PC-3 (cell line): ENCODE measurements around the gene CYP27B1. TPM values are rescaled to one million over a fixed set of nuclear protein-coding genes. Genes with fewer than 3 reads are reported as not detected.

ENCODE experiments used
- ATAC-seq: fragments of 200-7000 bp; cut with Tn5 transposase; 2 replicates; pipeline ENCODE4 v1.9.1; 2020; ENCODE audit warnings: mild to moderate bottlenecking, moderate library complexity
- BruUV-seq: library from RNA; stranded (reverse); fragments of 400-500 nt; replicated peaks from 2 replicates; lab custom pipeline; 2021; lab: Mats Ljungman, UMichigan
- CTCF ChIA-PET: fragments of 300-600 bp; sonication (Branson Sonifier 250); formaldehyde crosslinking; loops from one replicate; lab custom pipeline; 2022; ENCODE audit warnings: antibody characterized with exemption; lab: Charles Lee
- POLR2A ChIA-PET: fragments of 300-600 bp; sonication (Branson Sonifier 250); formaldehyde crosslinking; loops from one replicate; lab custom pipeline; 2022; ENCODE audit warnings: antibody characterized with exemption; ENCODE audit not compliant: unreplicated experiment; lab: Charles Lee
- DNase-seq: peaks from one replicate; pipeline ENCODE4 v3.0.0-alpha.2; 2015
- H2AFZ ChIP-seq: fragments of 300-600 bp; sonication (generic); 2 replicates; pipeline ENCODE4 v1.6.0; 2016; ENCODE audit warnings: antibody characterized with exemption, low read length
- H3F3A ChIP-seq: fragments of 300-600 bp; sonication (generic); one replicate; pipeline ENCODE4 v1.6.0; 2017; ENCODE audit warnings: antibody characterized with exemption, low read length, control low read depth, mild to moderate bottlenecking; ENCODE audit not compliant: unreplicated experiment
- H3K27ac ChIP-seq: fragments of 300-600 bp; sonication (generic); 2 replicates; pipeline ENCODE4 v1.5.1; 2016; ENCODE audit warnings: mild to moderate bottlenecking, low read length
- H3K27me3 ChIP-seq: fragments of 300-600 bp; sonication (generic); 2 replicates; pipeline ENCODE4 v1.6.1; 2016; ENCODE audit warnings: low read length, mixed read lengths
- H3K36me3 ChIP-seq: fragments of 300-600 bp; sonication (generic); 2 replicates; pipeline ENCODE4 v1.6.1; 2016; ENCODE audit warnings: low read depth, mixed run types, low read length, mixed read lengths
- H3K4me1 ChIP-seq: fragments of 300-600 bp; sonication (generic); 2 replicates; pipeline ENCODE4 v1.5.1; 2016; ENCODE audit warnings: low read length; ENCODE audit not compliant: insufficient read depth
- H3K4me2 ChIP-seq: fragments of 300-600 bp; sonication (generic); 2 replicates; pipeline ENCODE4 v1.6.0; 2016; ENCODE audit warnings: low read length
- H3K4me3 ChIP-seq: fragments of 300-600 bp; sonication (generic); 2 replicates; pipeline ENCODE4 v1.5.1; 2016; ENCODE audit warnings: mild to moderate bottlenecking, low read length, mixed read lengths
- H3K79me2 ChIP-seq: fragments of 300-600 bp; sonication (generic); 2 replicates; pipeline ENCODE4 v1.6.1; 2017; ENCODE audit warnings: low read length, mixed read lengths
- H3K9ac ChIP-seq: fragments of 300-600 bp; sonication (generic); 2 replicates; pipeline ENCODE4 v1.6.0; 2016; ENCODE audit warnings: mild to moderate bottlenecking, low read length
- H3K9me2 ChIP-seq: fragments of 300-600 bp; sonication (generic); replicated peaks from 2 replicates; pipeline ENCODE4 v1.6.1; 2016; ENCODE audit warnings: mixed run types, low read length, mixed read lengths
- H3K9me3 ChIP-seq: fragments of 300-600 bp; sonication (generic); 2 replicates; pipeline ENCODE4 v1.6.1; 2016; ENCODE audit warnings: low read length, mixed read lengths
- H4K20me1 ChIP-seq: fragments of 300-600 bp; sonication (generic); 2 replicates; pipeline ENCODE4 v1.6.1; 2016; ENCODE audit warnings: low read length, mixed read lengths
- EZH2 ChIP-seq: fragments of 300-600 bp; sonication (generic); IDR thresholded peaks from one replicate; pipeline ENCODE4 v1.6.1; 2017; ENCODE audit warnings: antibody characterized with exemption, mild to moderate bottlenecking, low read length; ENCODE audit not compliant: unreplicated experiment
- EZH2phosphoT487 ChIP-seq: fragments of 300-600 bp; sonication (generic); IDR thresholded peaks from 2 replicates; pipeline ENCODE4 v1.6.1; 2018; ENCODE audit warnings: mild to moderate bottlenecking, antibody characterized with exemption, low read length, borderline replicate concordance
- intact Hi-C: fragments of 100-400 bp; cut with micrococcal nuclease; formaldehyde crosslinking; loops from 2 replicates; pipeline ENCODE4 v1.9.0; 2023
- total RNA-seq: library from RNA; depleted of rRNA; stranded (reverse); fragments of >200 nt; gene quantifications from 2 replicates; pipeline ENCODE4 v1.2.3, GENCODE V29; 2014
- TF ChIP-seq, protein P1 (sequence below): fragments of 300-600 bp; sonication (generic); conservative IDR thresholded peaks from 2 replicates; pipeline ENCODE4 v1.5.1; 2017; ENCODE audit warnings: antibody characterized with exemption, low read depth, mild to moderate bottlenecking, low read length

The CYP27B1 gene
- total RNA-seq, 1 experiment from 2014 or later, result 8.1 TPM

DNA sequence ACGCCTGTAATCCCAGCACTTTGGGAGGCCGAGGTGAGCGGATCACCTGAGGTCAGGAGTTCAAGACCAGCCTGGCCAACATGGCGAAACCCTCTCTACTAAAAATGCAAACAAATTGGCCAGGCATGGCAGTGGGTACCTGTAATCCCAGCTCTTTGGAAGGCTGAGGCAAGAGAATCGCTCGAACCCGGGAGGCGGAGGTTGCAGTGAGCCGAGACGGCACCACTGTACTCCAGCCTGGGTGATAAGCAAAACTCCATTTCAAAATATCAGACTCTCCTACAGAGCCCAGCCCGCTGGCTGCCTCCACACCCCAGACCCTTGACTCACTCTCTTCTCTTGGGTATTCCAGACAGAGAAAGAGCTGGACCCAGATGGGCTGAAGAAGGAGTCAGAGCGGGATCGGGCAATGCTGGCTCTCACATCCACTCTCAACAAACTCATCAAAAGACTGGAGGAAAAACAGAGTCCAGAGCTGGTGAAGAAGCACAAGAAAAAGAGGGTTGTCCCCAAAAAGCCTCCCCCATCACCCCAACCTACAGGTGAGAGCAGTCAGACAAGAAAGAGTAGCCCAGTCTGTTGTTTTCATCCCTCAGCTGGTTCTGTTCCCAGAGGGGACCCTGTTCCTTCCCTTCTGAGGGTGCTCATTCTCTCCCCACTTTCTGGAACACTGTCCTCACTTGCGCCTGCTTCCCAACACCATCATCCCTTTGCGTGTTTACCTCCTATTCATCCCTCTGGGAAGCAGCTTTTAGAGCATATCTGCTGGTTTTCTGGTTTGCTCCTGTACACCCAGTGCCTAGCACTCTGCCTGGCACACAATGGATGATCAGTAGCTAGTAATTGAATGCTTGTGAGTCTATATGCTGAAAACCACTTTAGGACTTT is 48.0 kb downstream of the CYP27B1 start:
- ATAC-seq (no peak), DNase-seq (no peak)
- TF ChIP-seq EZH2phosphoT487, result no peak
- no peak for TF ChIP-seq EZH2
- TF ChIP-seq, protein P1, sequence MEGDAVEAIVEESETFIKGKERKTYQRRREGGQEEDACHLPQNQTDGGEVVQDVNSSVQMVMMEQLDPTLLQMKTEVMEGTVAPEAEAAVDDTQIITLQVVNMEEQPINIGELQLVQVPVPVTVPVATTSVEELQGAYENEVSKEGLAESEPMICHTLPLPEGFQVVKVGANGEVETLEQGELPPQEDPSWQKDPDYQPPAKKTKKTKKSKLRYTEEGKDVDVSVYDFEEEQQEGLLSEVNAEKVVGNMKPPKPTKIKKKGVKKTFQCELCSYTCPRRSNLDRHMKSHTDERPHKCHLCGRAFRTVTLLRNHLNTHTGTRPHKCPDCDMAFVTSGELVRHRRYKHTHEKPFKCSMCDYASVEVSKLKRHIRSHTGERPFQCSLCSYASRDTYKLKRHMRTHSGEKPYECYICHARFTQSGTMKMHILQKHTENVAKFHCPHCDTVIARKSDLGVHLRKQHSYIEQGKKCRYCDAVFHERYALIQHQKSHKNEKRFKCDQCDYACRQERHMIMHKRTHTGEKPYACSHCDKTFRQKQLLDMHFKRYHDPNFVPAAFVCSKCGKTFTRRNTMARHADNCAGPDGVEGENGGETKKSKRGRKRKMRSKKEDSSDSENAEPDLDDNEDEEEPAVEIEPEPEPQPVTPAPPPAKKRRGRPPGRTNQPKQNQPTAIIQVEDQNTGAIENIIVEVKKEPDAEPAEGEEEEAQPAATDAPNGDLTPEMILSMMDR, result no peak
- H4K20me1 ChIP-seq, result no peaks in the 10 kb centered on the region
- intact Hi-C loops, result no loop called here
- H3K9me3 ChIP-seq, result no peaks in the 10 kb centered on the region
- no peaks in the 10 kb centered on the region for H3K79me2 ChIP-seq
- H3K4me1 ChIP-seq, result no peaks in the 10 kb centered on the region
- ChIA-PET POLR2A (no interaction called here), CTCF (no interaction called here)
- H3K4me3 ChIP-seq, result no peak overlapping the region
- no peak overlapping the region for H3K4me2 ChIP-seq
- no peaks in the 10 kb centered on the region for H3K9me2 ChIP-seq
- H3K27ac ChIP-seq, result no peak overlapping the region
- H3K27me3 ChIP-seq, result no peaks in the 10 kb centered on the region
- no peaks in the 10 kb centered on the region for H3F3A ChIP-seq
- BruUV-seq, result no TSS peak
- H2AFZ ChIP-seq, result no peak overlapping the region
- H3K9ac ChIP-seq, result no peak overlapping the region
- H3K36me3 ChIP-seq, result peaks cover 11% of the 10 kb centered on the region; the same call in 1 of the 2 replicates

DNA sequence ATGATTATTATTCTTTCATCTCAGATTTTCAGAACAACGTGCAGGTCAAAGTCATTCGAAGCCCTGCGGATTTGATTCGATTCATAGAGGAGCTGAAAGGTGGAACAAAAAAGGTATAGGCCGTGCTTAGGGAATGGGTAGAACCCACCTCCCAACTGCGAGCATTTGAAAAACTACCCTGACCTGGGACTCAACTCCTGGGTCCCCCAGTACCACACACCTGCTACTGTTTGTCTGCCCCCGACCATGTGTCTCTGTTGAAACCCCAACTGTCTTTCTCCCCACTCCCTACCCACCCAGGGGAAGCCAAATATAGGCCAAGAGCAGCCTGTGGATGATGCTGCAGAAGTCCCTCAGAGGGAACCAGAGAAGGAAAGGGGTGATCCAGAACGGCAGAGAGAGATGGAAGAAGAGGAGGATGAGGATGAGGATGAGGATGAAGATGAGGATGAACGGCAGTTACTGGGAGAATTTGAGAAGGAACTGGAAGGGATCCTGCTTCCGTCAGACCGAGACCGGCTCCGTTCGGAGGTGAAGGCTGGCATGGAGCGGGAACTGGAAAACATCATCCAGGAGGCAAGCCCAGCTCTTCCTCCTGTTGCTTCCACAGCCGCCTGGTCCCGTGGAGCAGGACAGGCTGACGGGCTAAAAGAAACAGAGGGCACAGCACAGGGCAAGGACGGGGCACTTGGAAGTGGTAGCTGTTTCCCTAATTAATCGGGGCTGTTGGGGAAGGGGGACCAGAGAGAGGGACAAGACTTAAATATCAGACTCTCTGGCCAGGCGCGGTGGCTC is 48.8 kb downstream of the CYP27B1 start:
- H3K27ac ChIP-seq, result no peak overlapping the region
- TSS peak; percentile 16 for BruUV-seq
- TF ChIP-seq EZH2phosphoT487 (no peak), EZH2 (no peak)
- TF ChIP-seq, protein P1, result no peak
- no peaks in the 10 kb centered on the region for H3F3A ChIP-seq
- H3K4me1 ChIP-seq, result no peaks in the 10 kb centered on the region
- POLR2A ChIA-PET, result no interaction called here
- H3K9ac ChIP-seq, result no peak overlapping the region
- no peaks in the 10 kb centered on the region for H3K9me2 ChIP-seq
- H4K20me1 ChIP-seq, result no peaks in the 10 kb centered on the region
- ATAC-seq (no peak), DNase-seq (no peak)
- CTCF ChIA-PET, result no interaction called here
- H3K4me2 ChIP-seq, result no peak overlapping the region
- H3K36me3 ChIP-seq, result peaks cover 11% of the 10 kb centered on the region; the same call in 1 of the 2 replicates
- no peaks in the 10 kb centered on the region for H3K79me2 ChIP-seq
- no peak overlapping the region for H3K4me3 ChIP-seq
- intact Hi-C loops, result no loop called here
- H3K27me3 ChIP-seq, result no peaks in the 10 kb centered on the region
- no peak overlapping the region for H2AFZ ChIP-seq
- H3K9me3 ChIP-seq, result no peaks in the 10 kb centered on the region
